Spleen (tissue), 7 donors: ENCODE data around the gene AXIN1.

Experiments
- CTCF ChIP-seq, 11 experiments: fragments of 200-600 bp in 7 of 11; fragments of 450-650 bp in 4 of 11; sonication (generic) in 4 of 11; IDR thresholded peaks in 8 of 11; conservative IDR thresholded peaks in 3 of 11; 1 replicate in 7 of 11; 2 replicates in 4 of 11; pipeline versions ENCODE4 v1.4.0 to v1.8.0; 2016 to 2021; ENCODE audit warnings: antibody characterized with exemption in 11 of 11, inconsistent platforms in 4 of 11, mild to moderate bottlenecking in 1 of 11
- POLR2A ChIP-seq, 3 donors: fragments of 450-650 bp; IDR thresholded peaks; one replicate each; pipeline ENCODE4 v1.5.1; 2017; ENCODE audit warnings: antibody characterized with exemption in 3 of 3, mild to moderate bottlenecking in 1 of 3
- POLR2AphosphoS5 ChIP-seq, 3 donors: sonication (generic); formaldehyde crosslinking; IDR thresholded peaks; one replicate each; pipeline ENCODE4 v1.5.1; 2017; ENCODE audit warnings: antibody characterized with exemption in 3 of 3
- donor health status: DM: no; HTN: no; CAD: no; lungs with moderate emphysema.
- donor health status: DM: no; HTN: no; CAD: no.
- donor health status: DM: no; HTN: no; CAD: no.

GRCh38 chr16:379183-379960, 26.8 kb upstream of the AXIN1 start:
- TF ChIP-seq CTCF (IDR thresholded peaks at IDR 0.05 in 8 of 11, conservative IDR thresholded peaks at IDR 0.05 in 3 of 11) (no peak), POLR2AphosphoS5 (IDR thresholded peaks at IDR 0.05) (peak in 1 of 3 donors; percentile 6), POLR2A (IDR thresholded peaks at IDR 0.05) (no peak)
